ENCODE data around the gene LSM10.

DNA sequence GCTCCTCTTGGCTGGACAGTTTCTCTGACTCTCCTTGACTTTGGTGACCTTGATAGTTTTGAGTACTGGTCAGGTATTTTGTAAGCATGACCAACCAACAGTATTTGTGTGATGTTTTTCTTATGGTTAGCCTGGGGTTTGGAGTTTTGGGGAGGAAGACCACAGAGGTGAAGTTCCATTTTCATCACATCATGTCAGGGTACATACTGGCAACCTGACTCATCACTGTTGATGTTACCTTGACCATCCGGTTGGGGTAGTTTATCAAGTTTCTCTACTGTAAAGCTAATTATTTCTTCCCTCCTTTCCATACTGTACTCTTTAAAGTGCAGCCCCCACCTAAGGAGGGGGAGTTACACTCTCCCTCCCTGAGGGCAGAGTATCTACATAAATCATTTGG is 39.1 kb upstream of the LSM10 start:
- TF ChIP-seq, protein P1, sequence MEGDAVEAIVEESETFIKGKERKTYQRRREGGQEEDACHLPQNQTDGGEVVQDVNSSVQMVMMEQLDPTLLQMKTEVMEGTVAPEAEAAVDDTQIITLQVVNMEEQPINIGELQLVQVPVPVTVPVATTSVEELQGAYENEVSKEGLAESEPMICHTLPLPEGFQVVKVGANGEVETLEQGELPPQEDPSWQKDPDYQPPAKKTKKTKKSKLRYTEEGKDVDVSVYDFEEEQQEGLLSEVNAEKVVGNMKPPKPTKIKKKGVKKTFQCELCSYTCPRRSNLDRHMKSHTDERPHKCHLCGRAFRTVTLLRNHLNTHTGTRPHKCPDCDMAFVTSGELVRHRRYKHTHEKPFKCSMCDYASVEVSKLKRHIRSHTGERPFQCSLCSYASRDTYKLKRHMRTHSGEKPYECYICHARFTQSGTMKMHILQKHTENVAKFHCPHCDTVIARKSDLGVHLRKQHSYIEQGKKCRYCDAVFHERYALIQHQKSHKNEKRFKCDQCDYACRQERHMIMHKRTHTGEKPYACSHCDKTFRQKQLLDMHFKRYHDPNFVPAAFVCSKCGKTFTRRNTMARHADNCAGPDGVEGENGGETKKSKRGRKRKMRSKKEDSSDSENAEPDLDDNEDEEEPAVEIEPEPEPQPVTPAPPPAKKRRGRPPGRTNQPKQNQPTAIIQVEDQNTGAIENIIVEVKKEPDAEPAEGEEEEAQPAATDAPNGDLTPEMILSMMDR (conservative IDR thresholded peaks at IDR 0.05; ENCODE audit: low read length): no peak
- no peak for TF ChIP-seq EZH2phosphoT487 (IDR thresholded peaks at IDR 0.05; ENCODE audit: borderline replicate concordance, low read depth, low read length)
